Skin of body (tissue), 2 donors: ENCODE results near the gene RBMS2. TPM values are rescaled to one million over a fixed set of nuclear protein-coding genes. Genes with fewer than 3 reads are reported as not detected.
"Not testable (repeated sequence)": the region's sequence is repeated elsewhere in the genome, so short reads cannot be mapped to it uniquely, and the experiment has no call there.

Experiments
- DNase-seq: peaks from one replicate; lab custom pipeline; 2025; lab: John Stamatoyannopoulos, UW
- total RNA-seq: library from RNA; depleted of rRNA; stranded (reverse); fragments of >200 nt; gene quantifications from one replicate; pipeline ENCODE4 v1.2.3, GENCODE V29; 2014

RBMS2 gene, protein sequence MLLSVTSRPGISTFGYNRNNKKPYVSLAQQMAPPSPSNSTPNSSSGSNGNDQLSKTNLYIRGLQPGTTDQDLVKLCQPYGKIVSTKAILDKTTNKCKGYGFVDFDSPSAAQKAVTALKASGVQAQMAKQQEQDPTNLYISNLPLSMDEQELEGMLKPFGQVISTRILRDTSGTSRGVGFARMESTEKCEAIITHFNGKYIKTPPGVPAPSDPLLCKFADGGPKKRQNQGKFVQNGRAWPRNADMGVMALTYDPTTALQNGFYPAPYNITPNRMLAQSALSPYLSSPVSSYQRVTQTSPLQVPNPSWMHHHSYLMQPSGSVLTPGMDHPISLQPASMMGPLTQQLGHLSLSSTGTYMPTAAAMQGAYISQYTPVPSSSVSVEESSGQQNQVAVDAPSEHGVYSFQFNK
- total RNA-seq, result 31.5 TPM

DNA sequence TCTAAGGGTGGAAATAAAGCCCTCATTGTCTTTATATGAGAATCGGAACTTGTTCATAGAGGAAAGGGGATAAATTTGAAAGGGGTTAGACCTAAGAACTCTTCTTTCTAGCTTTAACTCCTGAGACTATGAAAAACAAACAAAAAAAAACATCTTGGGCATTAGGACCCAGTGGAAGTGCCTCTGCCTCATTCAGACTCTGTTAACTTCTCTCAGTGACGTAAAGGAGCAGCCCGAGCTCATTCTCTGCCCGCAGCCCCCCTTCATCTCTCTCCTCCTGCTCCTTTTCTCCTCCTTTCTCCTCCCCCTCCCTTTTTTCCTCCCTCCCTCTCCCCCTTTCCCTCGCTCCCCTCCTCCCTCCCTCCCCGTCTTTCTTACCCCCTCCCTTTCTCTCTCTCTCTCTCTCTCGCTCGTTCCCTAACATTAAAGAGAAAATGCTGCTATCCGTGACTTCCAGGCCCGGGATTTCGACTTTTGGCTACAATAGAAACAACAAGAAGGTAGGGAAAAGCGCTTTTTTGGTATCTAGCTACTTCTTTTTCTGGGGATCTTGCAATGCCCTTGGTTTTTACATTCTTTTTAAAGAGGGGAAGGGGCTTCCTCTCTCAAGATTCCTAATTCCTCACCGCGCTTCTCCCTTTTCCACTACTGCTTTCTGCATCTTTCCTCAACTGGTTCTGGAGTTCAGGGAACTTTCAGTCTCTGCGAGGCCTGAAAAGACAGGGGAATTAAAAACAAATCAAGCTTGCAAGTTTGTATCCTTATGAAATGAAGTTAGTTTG, at the start of gene RBMS2:
Gene RBMS2 (plus strand): TSS at position 231 of the 782 bp plus-strand sequence. CDS start 204 bp downstream, at position 435.
- peak; percentile 97 for DNase-seq

DNA sequence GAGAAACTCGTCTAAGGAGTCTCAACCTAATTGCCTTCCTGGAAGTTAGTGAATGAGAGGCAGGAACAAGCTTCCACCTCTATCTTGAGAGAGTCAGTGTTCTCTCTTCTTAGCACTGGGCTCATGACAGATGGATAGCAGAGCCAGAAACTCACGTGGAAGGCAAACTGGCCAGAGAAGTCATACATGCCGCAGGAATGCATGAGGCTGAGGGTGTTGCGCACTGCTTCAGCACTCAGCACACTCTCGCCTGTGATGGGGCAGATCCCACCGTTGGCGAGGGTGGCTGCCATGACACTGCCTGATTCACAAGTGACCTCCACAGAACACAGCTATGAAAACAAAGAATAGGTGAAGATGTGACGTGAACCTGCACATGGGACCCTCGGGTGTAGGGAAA, 47.2 kb upstream of the RBMS2 start:
- DNase-seq, result no peak

DNA sequence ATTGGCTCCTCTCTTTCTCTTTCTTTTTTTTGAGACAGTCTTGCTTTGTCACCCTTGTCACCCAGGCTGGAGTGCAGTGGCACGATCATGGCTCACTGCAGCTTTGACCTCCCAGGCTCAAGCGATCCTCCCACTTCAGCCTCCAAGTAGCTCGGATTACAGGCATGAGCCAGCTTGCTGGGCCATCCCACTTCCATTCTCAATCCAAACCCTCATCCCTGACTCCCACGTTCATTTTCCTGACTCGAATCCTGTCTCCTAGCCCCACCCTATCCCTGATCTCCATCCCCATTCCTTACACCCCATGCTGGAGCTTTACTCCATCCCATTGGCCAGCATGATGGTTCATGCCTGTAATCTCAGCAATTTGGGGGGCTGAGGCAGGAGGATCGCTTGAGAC, 45.5 kb upstream of the RBMS2 start:
- no peak for DNase-seq

DNA sequence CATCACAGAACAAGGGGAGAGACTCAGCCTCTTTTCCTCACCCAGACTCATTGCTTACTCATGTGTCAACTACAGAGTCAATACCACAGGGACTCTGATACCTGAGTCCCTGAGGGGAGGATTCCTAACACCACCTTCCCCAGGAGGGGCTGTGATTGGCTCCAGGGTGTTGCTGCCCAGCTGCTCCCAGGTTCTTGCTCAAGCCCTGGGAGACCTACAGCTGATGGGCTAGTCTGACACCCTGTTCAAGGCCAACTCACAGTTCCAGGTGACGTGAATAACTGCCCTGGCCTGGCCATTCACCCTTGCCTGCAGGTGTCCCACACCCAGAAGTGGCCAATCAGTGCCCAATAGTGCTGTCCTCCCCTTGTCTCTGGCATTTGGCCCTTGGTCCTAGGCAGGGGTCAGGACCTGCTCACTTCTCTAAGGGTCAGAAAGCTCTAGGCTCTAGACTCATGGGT, 44.6 kb upstream of the RBMS2 start:
- DNase-seq, result no peak

DNA sequence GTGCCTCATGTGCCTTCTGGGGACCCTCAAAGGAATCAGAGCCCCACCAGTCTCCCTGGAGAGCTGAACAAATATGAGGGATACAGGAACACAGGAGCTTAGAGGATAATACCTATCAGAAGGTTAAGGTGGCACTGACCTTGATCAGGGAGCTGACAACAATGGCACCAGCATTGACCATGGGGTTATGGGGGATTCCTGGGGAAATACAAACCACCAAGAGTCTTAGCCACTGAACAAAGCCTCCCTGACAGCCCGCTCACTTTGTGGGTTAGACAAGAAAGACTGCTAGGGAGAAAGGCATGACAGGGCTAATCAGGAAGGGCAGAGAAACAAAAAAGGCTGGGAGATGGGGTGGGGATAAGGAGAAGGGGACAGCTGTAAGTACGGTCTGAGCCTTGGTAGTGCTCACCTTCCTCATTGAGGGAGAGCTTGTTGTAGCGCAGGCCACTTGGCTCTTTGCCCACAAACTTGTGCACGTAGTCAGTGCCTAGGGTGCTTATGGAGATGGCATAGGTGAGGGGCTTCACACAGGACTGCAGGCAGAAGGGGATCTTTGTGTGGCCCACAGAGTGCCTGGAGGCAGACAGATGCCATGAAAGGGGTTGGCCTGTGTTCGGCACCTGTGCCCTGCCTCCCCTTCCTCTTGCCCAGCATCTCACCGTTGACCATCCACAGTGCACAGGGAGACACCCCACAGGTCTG, 43.9 kb upstream of the RBMS2 start:
- no peak for DNase-seq

DNA sequence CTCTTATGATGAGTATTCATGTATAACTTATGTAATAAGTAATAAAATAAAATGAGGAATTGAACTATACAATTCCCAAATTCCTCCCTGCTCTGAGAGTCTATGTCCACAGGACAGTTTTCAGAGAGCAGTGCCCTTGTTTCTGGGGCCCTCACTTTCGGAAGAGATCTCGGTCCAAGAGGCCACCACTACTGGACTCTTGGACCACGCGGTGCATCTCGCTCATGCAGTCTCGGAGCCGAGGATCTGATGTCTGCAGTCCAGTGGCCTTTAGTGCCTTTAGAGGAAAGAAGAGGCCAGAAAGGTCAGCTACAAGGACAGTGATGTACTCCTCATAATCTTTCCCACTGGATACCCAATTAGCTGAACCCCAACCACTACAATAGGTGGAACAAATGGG, 42.0 kb upstream of the RBMS2 start:
- DNase-seq, result no peak

DNA sequence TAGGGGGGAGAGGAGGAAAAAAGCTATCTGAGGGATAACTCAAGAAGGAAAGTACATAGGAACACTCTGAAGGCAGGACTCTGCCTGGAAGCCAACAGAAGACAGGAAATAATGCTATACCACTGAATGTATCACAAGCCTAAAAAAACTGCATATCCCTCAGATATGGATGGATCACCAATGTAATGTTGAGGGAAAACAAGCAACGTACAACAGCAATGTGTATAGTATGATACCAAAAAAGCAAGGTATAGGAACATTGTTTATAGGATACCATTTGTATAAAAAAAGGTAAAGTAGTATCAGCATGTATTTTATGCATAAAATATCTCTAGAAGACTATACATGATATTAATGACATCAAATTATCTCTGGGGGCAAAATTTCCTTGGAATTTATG, 37.1 kb upstream of the RBMS2 start:
- DNase-seq, result no peak

DNA sequence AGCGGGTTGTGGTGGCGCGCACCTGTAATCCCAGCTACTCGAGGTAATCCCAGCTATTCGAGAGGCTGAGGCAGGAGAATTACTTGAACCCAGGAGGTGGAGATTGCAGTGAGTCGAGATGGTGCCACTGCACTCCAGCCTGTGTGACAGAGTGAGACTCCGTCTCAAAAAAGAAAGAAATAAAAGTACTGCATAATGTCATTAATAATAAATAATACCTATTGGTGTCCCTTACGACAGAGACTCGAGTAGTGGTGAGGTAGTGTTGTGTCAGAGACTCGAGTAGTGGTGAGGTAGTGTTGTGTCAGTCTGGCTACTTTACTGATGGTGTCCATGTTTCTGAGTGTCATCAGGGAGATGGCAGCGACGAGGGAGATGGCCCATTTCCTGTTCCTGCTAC, 34.9 kb upstream of the RBMS2 start:
- DNase-seq, result no peak

DNA sequence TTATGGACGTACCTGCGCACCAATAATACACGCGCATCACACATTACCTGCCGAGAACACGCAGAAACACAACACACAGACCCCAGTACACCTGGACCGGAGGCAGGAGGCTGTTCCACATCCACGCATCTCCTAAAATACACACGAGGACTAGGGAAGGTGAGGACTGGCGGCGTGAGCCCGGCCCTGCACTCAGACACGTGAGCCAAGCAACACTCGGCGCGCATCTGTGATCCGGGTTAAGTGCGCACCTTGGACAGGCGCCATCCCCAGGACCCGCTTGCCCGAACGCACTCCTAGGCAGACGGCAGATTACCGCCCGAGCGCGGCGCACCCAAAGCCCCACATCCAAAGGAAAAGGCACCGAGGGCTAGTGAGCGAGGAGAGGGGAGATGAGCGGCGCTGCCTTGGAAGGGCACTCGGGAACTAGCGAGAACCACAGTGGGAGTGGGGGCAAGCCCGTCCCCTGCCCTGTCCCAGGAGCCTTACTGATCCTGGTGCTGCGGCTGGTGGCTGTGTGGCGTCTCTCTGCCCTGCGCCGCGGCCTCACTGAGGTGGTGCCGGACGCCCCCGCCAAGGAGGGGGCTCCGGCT, 34.1 kb upstream of the RBMS2 start:
- DNase-seq, result no peak

DNA sequence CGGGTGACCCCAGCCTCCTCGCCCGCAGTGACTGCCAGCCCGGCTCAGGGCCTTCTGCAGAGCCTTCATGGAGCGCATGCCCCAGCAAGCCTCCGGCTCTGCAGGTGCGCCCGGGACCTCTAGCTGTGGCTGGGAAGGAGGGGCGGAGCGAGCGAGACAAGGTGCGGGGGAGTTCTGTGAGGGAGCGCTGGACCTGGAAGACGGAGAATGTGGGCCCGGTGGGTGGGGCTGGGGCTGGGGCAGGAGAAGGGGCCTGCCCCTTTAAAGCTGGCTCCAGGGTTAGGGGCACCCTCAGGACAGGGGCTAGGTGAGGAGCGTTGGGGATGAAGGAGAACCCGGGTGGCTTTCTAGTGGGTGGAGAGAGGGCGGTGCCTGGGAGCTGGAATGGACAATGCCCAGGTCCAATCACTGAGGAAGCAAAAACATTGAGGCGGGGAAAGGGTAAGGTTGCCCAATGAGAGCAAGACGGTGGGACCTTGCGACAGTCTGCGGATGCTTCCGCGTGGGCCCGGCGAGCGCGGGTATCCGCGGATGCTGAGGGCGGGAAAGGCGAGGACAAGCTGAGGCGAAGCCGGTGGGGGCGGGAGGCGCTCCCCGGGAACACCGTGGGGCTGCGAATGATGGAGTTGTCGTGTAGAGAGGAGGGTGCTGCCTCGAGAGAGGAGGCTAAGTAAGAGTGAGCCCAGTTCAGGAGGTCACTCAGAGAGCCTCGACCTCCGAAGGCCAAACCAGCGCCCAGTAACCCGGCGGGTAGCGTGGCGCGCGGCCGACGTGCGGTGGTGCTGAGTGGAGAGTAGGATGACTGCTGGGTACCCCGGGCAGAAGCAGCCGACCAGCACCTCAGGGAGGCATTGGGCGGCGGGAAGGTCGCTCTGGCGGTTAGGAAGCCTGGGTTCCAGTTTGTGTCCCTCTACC, 33.3 kb upstream of the RBMS2 start, which contains the start of gene GLS2:
Gene GLS2 (minus strand): TSS at position 121 of the 915 bp plus-strand sequence. CDS start 43 bp downstream, at position 78.
- peak; percentile 18 for DNase-seq

DNA sequence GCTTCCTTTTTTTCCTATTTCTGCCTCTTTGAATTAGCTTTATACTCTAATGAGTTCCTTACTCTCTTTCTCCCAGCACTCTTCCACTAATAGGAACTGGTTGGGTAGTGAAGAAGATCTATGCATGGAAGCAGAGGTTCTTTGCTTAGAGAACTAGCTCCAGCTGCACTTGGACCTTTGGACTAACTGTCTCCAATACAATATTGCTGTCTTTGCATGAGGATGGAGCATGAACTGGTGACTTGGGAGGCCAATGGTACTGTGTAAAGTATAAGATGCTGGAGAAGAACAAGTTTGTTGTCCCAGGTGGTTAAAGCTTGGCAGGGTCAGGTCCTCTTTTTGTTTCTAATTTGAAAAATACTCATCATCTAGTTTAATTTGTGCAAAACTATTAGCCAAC, 31.3 kb upstream of the RBMS2 start:
- no peak for DNase-seq

DNA sequence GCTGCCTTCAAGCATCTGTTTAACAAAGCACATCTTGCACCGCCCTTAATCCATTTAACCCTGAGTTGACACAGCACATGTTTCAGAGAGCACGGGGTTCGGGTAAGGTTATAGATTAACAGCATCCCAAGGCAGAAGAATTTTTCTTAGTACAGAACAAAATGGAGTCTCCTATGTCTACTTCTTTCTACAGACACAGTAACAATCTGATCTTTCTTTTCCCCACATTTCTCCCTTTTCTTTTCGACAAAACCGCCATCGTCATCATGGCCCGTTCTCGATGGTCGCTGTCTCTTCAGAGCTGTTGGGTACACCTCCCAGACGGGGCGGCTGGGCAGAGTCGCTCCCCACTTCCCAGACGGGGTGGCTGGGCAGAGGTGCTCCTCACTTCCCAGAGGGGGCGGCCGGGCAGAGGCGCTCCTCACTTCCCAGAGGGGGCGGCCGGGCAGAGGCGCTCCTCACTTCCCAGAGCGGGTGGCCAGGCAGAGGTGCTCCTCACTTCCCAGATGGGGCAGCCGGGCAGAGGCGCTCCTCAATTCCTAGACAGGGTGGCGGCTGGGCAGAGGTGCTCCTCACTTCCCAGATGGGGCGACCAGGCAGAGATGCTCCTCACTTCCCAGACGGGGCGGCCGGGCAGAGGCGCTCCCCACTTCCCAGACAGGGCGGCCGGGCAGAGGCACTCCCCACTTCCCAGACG, 28.1 kb upstream of the RBMS2 start:
- not testable (repeated sequence) for DNase-seq

DNA sequence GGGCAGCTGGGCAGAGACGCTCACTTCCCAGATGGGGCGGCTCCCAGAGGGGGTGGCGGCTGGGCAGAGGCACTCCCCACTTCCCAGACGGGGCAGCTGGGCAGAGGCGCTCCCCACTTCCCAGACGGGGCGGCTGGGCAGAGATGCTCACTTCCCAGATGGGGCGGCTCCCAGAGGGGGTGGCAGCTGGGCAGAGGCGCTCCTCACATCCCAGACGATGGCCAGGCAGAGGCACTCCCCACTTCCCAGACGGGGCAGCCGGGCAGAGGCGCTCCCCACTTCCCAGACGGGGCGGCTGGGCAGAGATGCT, 27.6 kb upstream of the RBMS2 start:
- not testable (repeated sequence) for DNase-seq

DNA sequence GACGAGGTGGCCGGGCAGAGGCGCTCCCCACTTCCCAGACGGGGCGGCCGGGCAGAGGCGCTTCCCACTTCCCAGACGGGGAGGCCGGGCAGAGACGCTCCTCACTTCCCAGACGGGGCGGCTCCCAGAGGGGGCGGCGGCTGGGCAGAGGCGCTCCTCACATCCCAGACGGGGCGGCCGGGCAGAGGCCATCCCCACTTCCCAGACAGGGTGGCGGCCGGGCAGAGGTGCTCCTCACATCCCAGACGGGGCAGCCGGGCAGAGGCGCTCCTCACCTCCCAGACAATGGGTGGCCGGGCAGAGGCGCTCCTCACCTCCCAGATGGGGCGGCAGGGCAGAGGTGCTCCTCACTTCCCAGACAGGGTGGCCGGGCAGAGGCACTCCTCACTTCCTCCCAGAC, 27.1 kb upstream of the RBMS2 start:
- not testable (repeated sequence) for DNase-seq

DNA sequence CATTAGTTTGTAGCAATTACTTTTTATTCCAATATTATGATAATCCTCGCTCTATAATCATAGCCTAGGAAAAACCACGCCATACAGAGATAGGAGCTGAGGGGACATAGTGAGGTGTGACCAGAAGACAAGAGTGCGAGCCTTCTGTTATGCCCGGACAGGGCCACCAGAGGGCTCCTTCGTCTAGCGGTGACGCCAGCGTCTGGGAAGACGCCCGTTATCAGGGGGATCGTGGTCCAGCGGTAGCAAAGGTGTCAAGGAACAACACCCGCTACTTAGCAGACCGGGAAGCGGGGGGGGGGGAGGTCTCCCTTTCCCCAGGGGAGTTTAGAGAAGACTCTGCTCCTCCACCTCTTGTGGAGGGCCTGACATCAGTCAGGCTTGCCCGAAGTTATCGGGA, 24.9 kb upstream of the RBMS2 start:
- DNase-seq, result not testable (repeated sequence)

DNA sequence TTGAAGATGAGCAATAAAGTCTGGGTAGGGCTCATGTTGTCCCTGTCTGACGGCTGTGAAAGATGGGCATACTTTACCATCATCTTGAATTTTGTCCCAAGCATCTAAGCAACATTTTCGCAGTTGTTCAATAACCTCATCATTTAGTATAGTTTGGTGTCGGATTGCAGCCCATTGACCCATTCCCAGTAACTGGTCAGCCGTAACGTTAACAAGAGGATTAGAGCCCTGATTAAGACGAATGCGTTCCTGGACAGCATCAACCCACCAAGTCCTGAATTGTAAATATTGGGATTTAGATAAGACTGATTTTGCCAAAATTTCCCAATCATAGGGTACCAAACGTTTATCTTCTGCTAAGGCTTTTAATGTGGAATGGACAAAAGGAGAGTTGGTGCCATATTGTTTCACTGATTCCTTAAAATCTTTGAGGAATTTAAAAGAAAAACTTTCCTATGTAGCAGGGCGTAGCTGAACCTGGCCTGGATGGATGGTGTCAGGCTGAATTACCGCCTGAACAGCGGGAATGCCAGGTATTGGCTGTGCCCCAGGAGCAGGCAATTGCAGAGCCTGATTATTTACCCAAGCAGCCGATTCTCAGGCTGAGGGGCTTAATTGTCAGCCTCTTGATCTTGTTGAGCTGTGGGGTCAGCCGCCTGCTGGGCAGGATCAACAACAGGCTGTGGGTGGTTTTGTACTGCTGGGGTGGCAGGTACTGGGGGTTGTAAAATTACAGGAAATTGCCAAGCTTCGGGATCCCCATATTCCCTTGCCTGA, 23.3 kb upstream of the RBMS2 start:
- DNase-seq, result not testable (repeated sequence)

DNA sequence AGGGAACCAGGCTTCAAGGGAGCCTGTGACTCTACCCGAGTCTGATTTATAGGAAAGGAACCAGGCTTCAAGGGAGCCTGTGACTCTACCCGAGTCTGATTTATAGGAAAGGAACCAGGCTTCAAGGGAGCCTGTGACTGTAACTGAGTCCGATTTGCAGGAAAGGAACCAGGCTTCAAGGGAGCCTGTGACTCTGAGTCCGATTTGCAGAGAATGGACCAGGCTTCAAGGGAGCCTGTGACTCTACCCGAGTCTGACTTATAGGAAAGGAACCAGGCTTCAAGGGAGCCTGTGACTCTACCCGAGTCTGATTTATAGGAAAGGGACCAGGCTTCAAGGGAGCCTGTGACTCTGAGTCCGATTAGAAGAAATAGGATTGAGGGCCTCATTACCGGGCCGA, 22.2 kb upstream of the RBMS2 start:
- not testable (repeated sequence) for DNase-seq

DNA sequence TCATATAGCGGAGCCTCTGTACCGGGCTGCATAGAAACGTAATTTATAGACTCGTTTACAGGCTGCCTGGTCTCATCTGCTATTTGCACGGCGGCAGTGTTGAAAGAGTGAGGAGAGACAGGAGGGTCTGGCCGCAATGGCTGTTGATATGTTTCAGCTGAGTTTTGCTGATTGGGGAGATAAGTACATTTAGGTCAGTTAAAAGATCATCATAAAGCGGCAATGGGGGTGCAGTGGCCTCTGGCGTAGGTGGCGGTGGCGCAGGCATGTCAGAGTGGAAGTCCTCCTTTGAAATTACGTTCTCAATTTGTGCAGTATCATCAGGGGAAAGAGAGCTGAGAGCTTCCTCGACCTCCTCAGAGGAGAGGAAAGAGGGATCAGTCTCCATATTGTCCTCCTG, 21.7 kb upstream of the RBMS2 start:
- not testable (repeated sequence) for DNase-seq

DNA sequence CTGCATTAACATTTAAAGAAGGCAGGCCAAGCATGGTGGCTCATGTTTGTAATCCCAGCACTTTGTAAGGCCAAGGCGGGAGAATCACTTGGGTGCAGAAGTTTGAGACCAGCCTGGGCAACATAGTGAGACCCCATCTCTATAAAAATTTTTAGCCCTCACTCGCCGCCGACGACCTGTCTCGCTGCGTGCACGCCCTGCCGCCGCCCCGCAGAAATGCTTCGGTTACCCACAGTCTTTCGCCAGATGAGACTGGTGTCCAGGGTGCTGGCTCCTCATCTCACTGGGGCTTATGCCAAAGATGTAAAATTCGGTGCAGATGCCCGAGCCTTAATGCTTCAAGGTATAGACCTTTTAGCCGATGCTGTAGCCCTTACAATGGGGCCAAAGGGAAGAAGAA, 10.8 kb upstream of the RBMS2 start:
- DNase-seq, result no peak
